ENCODE results near the gene BBS2. TPM values are rescaled to one million over a fixed set of nuclear protein-coding genes. Genes with fewer than 3 reads are reported as not detected.

Gene BBS2
- total RNA-seq, 1 experiment from 2014 or later: 24.0 TPM

- no peaks in the 10 kb centered on the region for H3K9me3 ChIP-seq (ENCODE audit: control insufficient read depth, insufficient read depth, low read depth, low read length)
- no peak overlapping the region for H3K27ac ChIP-seq (ENCODE audit: low read length)
- H3K27me3 ChIP-seq (ENCODE audit: control insufficient read depth, insufficient read depth, low read length): no peaks in the 10 kb centered on the region
- ChIA-PET CTCF (interaction anchor here (0.7 kb wide), 1 partner anchor 39 kb away, joined by 5 read pairs; no protein-coding TSS in a partner anchor), POLR2A (no interaction called here)
- H3K4me3 ChIP-seq (ENCODE audit: low read depth in 2 of 2, low read length in 2 of 2): no peak overlapping the region
- no peaks in the 10 kb centered on the region for H3K4me1 ChIP-seq (ENCODE audit: control insufficient read depth, insufficient read depth, low read length)
- no peak for ATAC-seq
- no peaks in the 10 kb centered on the region for H3K36me3 ChIP-seq (ENCODE audit: control insufficient read depth, insufficient read depth, low read length)
- no peak for TF ChIP-seq TCF7L2 (IDR thresholded peaks at IDR 0.05; ENCODE audit: low read depth, low read length)
- no peak for TF ChIP-seq POLR2AphosphoS5 (IDR thresholded peaks at IDR 0.05; ENCODE audit: low read depth, low read length)
- TF ChIP-seq, protein P1, sequence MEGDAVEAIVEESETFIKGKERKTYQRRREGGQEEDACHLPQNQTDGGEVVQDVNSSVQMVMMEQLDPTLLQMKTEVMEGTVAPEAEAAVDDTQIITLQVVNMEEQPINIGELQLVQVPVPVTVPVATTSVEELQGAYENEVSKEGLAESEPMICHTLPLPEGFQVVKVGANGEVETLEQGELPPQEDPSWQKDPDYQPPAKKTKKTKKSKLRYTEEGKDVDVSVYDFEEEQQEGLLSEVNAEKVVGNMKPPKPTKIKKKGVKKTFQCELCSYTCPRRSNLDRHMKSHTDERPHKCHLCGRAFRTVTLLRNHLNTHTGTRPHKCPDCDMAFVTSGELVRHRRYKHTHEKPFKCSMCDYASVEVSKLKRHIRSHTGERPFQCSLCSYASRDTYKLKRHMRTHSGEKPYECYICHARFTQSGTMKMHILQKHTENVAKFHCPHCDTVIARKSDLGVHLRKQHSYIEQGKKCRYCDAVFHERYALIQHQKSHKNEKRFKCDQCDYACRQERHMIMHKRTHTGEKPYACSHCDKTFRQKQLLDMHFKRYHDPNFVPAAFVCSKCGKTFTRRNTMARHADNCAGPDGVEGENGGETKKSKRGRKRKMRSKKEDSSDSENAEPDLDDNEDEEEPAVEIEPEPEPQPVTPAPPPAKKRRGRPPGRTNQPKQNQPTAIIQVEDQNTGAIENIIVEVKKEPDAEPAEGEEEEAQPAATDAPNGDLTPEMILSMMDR (IDR thresholded peaks at IDR 0.05): no peak
- no peak for TF ChIP-seq SIN3A (IDR thresholded peaks at IDR 0.05; ENCODE audit: borderline replicate concordance, insufficient read depth, low read depth, low read length)
- TF ChIP-seq REST (IDR thresholded peaks at IDR 0.05; ENCODE audit: insufficient read depth in 1 of 2, low read depth in 2 of 2, low read length in 1 of 2): no peak
- in situ Hi-C loops (cut with HindIII; ENCODE audit: low pct_unique_long_range_greater_than_20kb, low sequenced_read_pairs): no loop called here
- no TSS peak for BruUV-seq (replicated peaks)
- intact Hi-C loops (cut with micrococcal nuclease; ENCODE audit: unreplicated experiment): no loop called here
- no peak for DNase-seq (ENCODE audit: low read depth, low spot score)
Observed at GRCh38 chr16:56547120-56547948, 27.5 kb upstream of the BBS2 start.

DNA sequence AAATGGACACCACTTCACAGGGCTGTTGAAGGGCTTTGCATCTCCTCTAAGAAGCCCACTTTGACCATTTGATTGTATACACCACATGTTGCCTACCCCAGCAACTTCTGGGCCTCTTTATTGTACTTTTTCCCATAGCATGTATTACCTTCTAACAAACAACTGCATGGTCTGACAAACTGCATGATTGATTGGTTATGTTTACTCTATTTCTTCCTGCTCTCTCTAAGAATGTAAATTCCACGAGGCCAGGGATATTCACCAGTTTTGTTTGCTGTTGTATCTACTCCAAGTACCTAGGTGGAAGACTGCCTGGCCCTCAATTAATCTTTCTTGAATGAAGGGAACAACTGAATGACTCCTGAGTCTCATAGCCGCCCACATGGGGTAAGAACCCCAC is 22.2 kb upstream of the BBS2 start:
- ATAC-seq (no peak), DNase-seq (ENCODE audit: low read depth, low spot score) (no peak)
- POLR2A ChIA-PET: no interaction called here
- no peak for TF ChIP-seq POLR2AphosphoS5 (IDR thresholded peaks at IDR 0.05; ENCODE audit: low read depth, low read length)
- no peak for TF ChIP-seq TCF7L2 (IDR thresholded peaks at IDR 0.05; ENCODE audit: low read depth, low read length)
- TF ChIP-seq, protein P1 (IDR thresholded peaks at IDR 0.05): no peak
- TF ChIP-seq REST (IDR thresholded peaks at IDR 0.05; ENCODE audit: insufficient read depth in 1 of 2, low read depth in 2 of 2, low read length in 1 of 2): no peak
- no peak for TF ChIP-seq SIN3A (IDR thresholded peaks at IDR 0.05; ENCODE audit: borderline replicate concordance, insufficient read depth, low read depth, low read length)
- Histone ChIP-seq H3K4me1 (ENCODE audit: control insufficient read depth, insufficient read depth, low read length) (no peaks in the 10 kb centered on the region), H3K4me3 (ENCODE audit: low read depth in 2 of 2, low read length in 2 of 2) (no peak overlapping the region), H3K9me3 (ENCODE audit: control insufficient read depth, insufficient read depth, low read depth, low read length) (no peaks in the 10 kb centered on the region), H3K27ac (ENCODE audit: low read length) (no peak overlapping the region), H3K27me3 (ENCODE audit: control insufficient read depth, insufficient read depth, low read length) (no peaks in the 10 kb centered on the region), H3K36me3 (ENCODE audit: control insufficient read depth, insufficient read depth, low read length) (no peaks in the 10 kb centered on the region)
- intact Hi-C loops (cut with micrococcal nuclease; ENCODE audit: unreplicated experiment) (no loop called here), in situ Hi-C loops (cut with HindIII; ENCODE audit: low pct_unique_long_range_greater_than_20kb, low sequenced_read_pairs) (no loop called here)
- no TSS peak for BruUV-seq (replicated peaks)
- CTCF ChIA-PET: no interaction called here
